GM23338 (cell line): Measurements from ENCODE around the gene RHCG.

Experiments used
- CREB1 ChIP-seq: fragments of 250-450 bp; sonication (Bioruptor Pico); IDR thresholded peaks from 2 replicates; pipeline ENCODE4 v1.5.0; 2020; ENCODE audit warnings: low read depth, mild to moderate bottlenecking, moderate library complexity
- CTCF ChIP-seq, 2 experiments: fragments of 200-600 bp in 1 of 2; sonication (generic) in 1 of 2; conservative IDR thresholded peaks; 2 replicates each; pipeline versions ENCODE4 v1.5.1 to v1.6.1; 2016 to 2017; ENCODE audit warnings: antibody characterized with exemption in 2 of 2, low read depth in 2 of 2, mild to moderate bottlenecking in 2 of 2, moderate library complexity in 1 of 2
- EZH2 ChIP-seq: fragments of 200-600 bp; sonication (generic); IDR thresholded peaks from one replicate; pipeline ENCODE4 v1.8.0; 2017; ENCODE audit warnings: antibody characterized with exemption, mild to moderate bottlenecking, low read depth; ENCODE audit not compliant: unreplicated experiment
- EZH2phosphoT487 ChIP-seq: fragments of 200-600 bp; sonication (generic); IDR thresholded peaks from one replicate; pipeline ENCODE4 v1.8.1; 2018; ENCODE audit warnings: antibody characterized with exemption; ENCODE audit not compliant: unreplicated experiment
- JUNB ChIP-seq: IDR thresholded peaks from one replicate; pipeline ENCODE4 v1.6.1; 2016; ENCODE audit warnings: antibody characterized with exemption; ENCODE audit not compliant: unreplicated experiment
- NANOG ChIP-seq: IDR thresholded peaks from 2 replicates; pipeline ENCODE4 v1.6.1; 2016; ENCODE audit warnings: antibody characterized with exemption, borderline replicate concordance
- POLR2AphosphoS5 ChIP-seq: IDR thresholded peaks from 2 replicates; pipeline ENCODE4 v1.6.1; 2016; ENCODE audit warnings: antibody characterized with exemption, low read depth
- REST ChIP-seq: IDR thresholded peaks from one replicate; pipeline ENCODE4 v1.6.1; 2018; ENCODE audit warnings: antibody characterized with exemption; ENCODE audit not compliant: unreplicated experiment
- STAT1 ChIP-seq: IDR thresholded peaks from one replicate; pipeline ENCODE4 v1.6.1; 2016; ENCODE audit warnings: antibody characterized with exemption; ENCODE audit not compliant: unreplicated experiment
- ZNF331 ChIP-seq: fragments of 250-450 bp; sonication (Bioruptor Pico); IDR thresholded peaks from 2 replicates; pipeline ENCODE4 v1.5.0; 2020; ENCODE audit warnings: low read depth, mild to moderate bottlenecking, moderate library complexity

- TF ChIP-seq JUNB (no peak), CTCF (conservative IDR thresholded peaks at IDR 0.05; ENCODE audit: low read depth in 2 of 2) (no peak), EZH2phosphoT487 (no peak), REST (no peak), POLR2AphosphoS5 (no peak), EZH2 (no peak), CREB1 (no peak), STAT1 (no peak), NANOG (no peak), ZNF331 (no peak)
Measured at GRCh38 chr15:89530976-89531375, 34.6 kb upstream of the RHCG start.
